Measurements from ENCODE around the gene L3MBTL3.
A peak's percentile ranks its signal among the peaks of the same experiment; 100 is the strongest.
"Not testable (repeated sequence)": the region's sequence is repeated elsewhere in the genome, so short reads cannot be mapped to it uniquely, and the experiment has no call there.

The L3MBTL3 gene

DNA sequence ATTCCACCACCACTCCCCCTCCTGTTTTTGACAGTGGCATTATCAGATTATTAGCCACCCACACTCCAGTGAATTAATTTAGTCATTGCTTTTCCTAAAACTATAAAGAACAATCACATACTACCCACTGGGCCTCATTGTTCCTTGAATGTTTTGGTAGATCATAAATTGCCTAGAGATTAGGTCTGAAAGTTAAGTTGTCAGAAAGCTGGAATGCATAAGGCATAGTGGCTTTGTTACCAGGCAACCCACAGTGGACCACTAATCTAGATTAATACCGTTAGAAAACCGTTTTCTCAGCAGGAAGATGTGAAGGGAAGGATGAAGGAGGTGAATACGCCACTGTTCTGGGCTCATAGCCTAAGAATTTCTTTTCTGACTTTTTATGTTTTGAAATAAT lies 128.7 kb downstream of the L3MBTL3 start:
- no peak for DNase-seq

DNA sequence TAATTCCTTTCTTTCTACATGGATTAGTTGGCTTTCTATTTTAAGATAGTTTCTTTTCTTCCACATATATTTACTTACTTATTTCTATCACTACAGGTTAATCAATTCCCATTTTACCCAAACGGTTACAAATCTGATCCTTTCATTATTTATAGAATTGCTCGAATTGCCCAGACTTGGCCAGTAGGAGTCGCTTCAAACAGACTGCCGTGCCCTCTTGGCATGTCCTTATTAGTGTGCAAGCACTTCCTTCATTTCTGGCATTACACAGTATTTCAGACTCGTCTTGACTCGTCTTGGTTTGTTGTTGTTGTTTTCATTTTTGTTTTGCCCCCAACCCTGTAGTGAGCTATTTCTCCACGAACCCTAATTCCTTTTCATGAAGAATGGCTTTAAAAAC lies 129.8 kb downstream of the L3MBTL3 start:
- DNase-seq = no peak

DNA sequence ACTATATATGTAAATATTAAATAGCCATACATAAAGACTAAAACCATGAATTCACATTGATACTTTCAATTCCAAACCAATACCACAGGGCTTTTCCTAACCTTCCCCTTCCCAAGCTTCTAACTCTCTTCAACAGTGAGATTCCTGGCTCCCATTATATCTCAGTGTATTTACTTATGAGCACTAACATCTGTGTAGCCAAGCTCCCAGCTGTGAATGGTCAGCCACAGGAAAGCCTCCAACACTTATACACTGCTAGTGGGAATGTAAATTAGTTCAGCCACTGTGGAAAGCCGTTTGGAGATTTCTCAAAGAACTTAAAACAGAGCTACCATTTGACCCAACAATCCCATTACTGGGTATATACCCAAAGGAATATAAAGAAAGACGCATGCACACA lies 130.6 kb downstream of the L3MBTL3 start:
- not testable (repeated sequence) for DNase-seq

DNA sequence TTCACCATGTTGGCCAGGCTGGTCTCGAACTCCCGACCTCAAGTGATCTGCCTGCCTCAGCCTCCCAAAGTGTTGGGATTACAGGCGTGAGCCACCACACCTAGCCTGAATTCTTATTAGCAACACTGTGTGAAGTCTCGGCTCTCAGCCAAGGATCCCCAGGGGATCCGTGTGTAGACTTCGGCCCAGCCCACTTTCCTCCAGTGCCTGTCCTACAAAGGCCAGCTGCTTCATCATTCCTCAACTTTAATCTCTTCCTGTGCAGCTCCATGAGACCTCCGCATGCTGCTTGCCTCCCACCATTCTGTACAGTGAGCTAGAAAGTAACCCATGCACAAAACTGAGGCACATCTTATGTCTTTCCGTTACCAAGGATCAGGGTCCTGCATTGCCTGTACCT lies 132.5 kb downstream of the L3MBTL3 start:
- no peak for DNase-seq

DNA sequence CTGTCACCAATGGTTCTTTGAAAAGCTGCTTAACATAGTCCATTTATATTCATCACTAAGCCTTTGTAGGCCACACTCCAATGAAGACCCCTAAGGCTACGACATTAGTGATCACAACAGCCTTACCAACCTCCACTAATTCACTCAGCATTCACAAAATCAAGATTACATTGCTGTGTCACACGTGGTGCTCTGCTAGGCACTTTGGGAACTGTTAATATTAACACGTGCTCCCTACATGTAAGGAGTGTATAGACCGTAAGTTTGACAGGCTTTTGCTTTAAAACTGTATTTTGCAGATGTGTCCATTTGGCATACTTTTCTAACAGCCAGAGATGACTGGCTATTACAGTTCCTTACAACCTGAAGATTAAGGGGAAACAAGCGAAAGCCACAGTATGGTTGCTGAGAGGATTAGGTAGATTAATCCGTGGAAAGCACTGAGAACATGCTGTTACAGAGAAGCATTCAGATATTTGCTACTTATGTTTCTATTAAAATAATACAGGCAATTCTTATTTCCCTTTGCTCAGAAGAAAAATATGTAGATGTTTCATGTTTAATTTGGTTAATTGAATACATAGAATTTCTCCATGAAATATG lies 134.6 kb downstream of the L3MBTL3 start:
- no peak for DNase-seq

DNA sequence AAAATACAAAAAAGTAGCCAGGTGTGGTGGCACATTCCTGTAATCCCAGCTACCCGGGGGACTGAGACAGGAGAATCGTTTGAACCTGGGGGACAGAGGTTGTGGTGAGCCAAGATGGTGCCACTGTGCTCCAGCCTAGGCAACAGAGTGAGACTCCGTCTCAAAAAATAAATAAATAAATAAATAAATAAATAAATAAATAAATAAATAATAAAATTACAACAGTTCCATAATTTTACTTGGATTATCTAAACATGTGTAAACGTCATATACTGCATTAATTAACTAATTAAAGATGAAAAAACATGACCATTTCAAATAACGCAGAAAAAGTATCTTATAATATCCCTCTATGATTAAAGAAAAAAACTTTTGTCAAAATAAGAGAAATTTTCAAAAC lies 138.5 kb downstream of the L3MBTL3 start:
- no peak for DNase-seq

DNA sequence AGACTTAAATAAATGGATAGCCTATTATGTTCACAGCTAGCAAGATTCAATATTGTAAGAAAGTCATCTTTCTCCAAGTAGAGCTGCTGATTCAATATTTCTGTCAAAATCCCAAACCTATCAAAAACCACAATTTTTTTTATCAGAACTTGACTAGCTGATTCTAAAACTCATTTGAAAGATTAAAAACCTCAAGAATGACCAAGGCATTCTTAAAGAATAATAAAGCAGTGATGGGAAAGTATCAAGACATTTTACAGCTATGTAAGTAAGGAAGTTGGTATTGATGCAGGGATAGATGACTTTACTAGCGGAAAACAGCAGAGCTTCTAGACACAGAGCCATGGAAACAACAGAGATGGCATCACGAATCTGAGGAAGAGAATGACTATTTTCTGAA lies 139.7 kb downstream of the L3MBTL3 start:
- DNase-seq = no peak

DNA sequence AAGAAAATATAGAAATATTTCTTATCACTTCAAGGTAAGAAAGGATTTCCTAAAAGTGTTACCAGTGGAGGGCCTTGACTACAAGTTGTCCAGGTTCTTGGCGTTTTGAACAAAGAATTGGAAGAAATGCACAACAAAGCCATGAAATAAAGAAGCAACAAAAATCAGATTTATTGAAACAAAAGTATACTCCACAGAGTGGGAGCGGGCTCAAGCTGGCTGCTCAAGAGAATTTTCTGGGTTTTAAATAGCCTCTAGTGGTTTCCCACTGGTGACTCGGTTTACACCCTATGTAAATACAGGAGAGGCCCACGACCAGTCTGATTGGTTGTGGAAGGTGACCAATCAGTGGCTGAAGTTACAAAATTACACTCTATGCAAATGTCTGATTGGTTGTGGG lies 140.2 kb downstream of the L3MBTL3 start:
- no peak for DNase-seq

DNA sequence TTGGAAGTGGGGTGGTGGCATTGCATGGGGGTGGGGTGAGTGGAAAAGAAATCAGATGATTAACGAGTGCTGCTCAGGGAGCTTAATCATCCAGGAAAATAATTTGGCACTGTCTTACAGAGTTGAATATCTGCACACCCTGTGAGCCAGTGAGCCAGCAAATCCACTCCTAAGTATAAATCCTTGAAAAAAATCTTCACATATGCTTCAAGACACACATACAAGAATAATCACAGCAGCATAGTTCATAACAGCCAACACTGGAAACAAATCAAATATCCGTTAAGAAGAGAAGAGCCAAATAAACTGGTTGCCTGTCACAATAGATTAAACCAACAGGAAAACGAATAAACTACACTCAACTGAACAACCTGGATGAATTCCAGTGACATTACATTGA lies 141.6 kb downstream of the L3MBTL3 start:
- no peak for DNase-seq

DNA sequence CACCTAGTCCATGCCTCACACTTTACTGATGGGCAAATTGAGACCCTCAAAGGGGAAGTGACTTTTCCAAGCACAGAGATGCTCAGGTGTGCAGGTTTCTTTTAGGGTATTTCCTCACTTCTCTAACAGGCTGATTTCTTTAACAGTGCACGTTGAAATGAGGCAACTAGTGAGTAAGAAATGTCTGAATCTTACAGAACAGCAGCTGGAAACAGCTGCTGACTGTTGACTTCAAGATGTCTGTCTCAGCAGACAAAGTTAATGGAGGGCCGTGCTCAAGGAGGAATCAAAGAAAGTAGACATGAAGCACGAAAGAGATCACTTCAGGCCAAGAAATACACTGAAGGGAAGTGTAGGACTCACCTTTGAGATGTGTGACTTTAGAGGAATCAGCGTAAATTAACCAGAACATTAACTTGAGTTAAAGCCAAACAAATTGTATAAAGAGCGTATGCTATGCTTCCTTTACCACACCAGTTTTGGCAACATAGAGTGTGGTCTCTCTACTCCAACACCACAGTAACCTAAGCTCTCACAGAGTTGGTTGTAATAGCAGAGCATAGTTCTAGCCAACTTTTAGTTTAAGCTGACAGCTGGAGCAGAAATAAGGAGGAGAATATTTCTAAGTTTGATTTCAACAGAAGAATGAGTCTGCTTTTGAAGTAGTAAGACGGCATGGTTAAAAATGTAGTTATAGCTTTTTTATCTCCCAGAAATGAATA lies 143.5 kb downstream of the L3MBTL3 start:
- DNase-seq = no peak

DNA sequence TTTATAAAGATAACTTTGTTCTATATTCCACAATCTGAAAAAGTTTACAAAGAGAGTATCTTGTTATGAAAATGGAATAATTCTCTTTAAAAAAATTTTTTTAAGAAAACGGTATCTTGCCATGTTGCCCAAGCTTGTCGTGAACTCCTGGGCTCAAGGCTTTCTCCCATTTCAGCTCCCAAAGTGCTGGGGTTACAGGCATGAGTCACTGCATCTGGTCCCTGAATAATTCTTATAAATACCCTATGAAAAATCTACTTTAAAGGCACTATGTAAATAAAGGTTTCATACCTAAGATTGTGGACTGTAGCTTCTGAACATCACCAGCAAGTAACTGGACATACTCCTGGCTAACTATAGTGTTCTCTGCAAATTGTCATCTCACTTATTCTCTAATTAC lies 144.0 kb downstream of the L3MBTL3 start:
- DNase-seq = no peak

DNA sequence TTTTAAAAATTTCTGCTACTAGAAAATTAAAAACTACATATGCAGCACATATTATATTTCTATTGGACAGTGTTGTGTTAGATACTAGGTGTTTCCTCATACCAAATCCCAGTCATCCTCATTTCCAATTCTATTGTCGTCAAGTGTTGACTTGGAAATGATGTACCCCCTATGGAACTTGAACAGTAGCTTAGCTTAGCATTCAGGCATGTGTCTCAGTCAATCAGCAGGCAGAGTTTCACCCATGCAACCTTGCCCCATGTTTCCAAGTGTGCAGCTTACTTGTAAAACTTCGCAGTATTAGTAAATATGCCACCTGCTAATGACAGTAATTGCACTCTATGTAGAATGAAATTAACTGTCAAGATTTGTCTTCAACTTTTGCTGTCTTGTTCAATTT lies 144.9 kb downstream of the L3MBTL3 start:
- DNase-seq = no peak

DNA sequence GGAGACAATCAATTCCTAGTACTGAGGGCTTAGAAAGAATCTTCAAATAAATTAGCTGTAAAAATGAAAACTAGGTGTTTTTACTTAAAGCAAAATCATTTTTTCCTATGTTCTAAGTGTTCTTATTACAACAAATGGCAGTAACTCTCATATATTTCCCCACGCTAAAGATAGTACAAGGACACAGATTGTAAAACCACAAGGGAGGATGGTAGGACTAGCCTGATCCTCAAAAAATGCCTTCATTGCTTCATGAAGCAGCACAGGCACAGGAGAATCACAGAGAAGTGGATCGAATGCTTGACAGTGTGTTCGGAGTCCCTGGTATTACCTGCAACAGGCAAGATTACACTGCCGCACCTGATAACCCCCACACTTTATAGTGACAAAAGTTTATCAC lies 145.9 kb downstream of the L3MBTL3 start:
- DNase-seq = no peak

DNA sequence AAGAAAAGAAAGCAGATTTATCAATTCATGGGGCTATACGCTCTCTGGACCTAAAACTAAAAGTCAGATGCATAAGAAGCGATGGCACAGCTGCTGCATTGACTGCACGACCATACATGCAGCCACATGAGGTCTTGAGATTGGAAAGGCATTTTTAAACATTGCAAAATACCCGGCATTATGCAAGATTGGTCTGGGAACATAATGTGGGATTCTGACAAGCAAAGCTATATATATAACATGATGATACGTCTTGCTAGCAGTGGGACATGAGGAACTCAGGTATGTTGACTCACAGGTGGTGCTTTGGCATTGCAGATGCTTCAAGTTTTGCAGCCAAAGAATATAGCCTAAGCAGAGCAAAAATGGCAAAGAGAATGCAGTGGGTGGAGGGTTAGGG lies 149.3 kb downstream of the L3MBTL3 start:
- no peak for DNase-seq

DNA sequence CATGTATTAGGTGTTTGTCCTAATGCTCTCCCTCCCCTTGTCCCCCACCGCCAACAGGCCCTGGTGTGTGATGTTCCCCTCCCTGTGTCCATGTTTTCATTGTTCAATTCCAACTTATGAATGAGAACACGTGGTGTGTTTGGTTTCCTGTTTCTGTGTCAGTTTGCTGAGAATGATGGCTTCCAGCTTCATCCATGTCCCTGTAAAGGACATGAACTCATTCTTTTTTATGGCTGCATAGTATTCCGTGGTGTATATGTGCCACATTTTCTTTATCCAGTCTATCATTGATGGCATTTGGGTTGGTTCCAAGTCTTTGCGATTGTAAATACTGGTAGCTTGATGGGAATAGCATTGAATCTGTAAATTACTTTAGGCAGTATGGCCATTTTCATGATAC lies 151.8 kb downstream of the L3MBTL3 start:
- not testable (repeated sequence) for DNase-seq

DNA sequence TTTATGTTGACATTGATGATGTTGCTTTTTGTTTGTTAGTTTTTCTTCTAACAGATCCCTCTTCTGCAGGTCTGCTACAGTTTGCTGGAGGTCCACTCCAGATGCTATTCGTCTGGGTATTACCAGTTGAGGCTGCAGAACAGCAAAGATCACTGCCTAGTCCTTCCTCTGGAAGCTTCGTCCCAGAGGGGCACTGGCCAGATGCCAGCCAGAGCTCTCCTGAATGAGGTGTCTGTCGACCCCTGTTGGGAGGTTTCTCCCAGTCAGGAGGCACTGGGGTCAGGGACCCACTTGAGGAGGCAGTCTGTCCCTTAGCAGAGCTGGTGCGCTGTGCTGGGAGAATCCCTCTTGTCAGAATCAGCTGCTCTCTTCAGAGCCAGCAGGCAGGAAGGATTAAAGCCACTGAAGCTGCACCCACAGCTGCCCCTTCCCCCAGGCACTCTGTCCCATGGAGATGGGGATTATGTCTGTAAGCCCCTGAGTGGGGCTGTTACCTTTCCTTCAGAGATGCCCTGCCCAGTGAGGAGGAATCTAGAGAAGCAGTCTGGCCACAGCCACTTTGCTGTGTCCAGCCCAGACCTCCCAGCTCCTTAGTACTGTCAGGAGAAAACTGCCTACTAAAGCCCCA lies 155.1 kb downstream of the L3MBTL3 start:
- not testable (repeated sequence) for DNase-seq

DNA sequence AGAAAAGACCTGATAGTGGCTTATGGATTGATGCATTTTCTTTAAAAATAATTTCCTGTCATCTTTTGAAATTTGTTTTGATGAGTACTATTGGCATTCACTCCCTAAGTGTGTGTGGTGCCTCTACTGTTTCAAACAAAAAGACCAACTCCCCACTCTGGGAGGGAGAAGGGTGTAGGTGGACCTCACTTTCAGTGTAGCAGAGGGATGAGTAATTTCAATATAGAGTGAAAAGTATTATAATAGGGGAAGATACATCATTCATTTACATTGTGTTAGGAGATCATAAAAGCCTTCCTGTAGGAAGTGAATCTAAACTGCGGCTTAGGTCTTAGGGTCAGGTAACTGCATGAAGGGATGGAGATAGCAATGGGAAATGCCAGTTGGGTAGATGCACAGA lies 158.0 kb downstream of the L3MBTL3 start:
- no peak for DNase-seq

DNA sequence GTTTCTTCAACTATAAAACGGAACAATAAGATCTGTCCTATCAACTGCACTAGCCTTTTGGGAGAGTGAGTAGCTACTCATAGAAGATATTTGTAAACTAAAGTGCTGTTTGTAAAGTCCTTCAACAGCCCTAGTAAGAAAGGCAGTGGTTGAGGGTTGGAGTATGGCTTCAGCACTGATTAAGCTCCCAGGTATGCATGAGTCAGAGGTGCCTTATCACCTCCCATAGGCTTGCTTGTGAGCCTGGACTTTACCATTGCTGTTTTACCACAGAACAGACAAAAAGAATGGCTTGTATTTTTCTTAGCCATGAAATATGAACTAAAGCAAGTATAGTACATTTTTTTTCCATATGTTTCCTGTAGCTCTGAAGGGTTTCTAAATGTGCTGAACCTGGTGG lies 160.3 kb downstream of the L3MBTL3 start:
- no peak for DNase-seq

DNA sequence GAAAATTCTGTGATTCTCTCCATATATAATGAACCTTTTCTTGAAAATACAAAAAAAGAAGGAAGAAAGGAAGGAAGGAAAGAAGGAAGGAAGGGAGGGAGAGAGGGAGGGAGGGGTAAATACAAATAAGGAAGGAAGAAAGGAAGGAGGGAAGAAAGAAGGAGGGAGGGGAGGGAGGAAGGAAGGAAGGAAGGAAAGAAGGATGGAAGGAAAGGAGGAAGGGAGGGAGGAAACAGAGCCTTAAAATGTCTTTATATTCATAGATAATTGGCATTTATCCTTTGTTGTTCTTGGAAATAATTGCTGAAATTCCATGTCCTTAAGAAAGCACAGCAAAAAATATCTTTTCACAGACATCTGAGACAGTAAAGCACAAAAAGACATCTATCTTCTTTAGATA lies 164.1 kb downstream of the L3MBTL3 start:
- no peak for DNase-seq

DNA sequence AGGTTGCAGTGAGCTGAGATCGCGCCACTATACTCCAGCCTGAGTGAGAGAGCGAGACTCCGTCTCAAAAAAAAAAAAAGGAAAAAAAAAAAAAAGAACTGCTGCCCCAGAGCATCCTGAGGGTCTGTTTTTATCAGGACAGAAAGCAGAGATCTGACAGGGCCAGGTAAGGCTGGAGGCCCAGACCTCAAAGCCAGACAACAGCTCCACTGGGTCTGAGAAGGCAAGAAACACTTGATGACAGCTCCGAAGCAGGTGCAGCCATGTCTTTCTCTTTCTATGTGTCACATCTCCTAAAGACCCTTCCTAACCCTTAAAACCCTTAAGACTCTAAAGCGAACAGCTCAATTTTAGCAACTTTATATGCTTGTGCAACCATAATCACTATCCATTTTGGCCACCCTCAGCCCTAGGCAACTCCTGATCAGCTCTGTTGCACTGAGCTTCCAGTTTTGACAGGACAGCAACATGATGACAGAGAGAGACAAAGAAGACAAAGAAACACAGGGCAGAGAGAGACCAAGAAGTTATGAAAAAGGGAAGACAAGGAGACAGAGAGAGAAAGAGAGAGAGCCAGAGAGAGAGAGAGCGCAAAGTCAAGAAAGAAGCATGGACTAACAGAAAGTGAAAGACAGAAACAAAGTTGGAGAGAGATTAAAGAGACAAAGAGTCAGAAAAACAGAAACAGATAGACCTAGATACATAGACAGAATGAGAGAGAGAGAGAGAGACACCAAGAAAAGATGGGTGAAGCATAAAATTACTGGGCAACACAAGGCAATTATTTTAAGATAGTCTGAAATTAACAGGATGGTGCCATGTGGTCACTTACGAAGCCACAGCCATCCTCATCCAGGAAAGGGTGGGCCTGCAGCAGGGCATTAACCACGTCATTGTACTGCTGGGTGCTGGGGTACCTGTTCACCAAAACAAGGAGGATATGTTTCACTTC lies 165.2 kb downstream of the L3MBTL3 start:
- DNase-seq = peak in 1 of 2 experiments; percentile 14

DNA sequence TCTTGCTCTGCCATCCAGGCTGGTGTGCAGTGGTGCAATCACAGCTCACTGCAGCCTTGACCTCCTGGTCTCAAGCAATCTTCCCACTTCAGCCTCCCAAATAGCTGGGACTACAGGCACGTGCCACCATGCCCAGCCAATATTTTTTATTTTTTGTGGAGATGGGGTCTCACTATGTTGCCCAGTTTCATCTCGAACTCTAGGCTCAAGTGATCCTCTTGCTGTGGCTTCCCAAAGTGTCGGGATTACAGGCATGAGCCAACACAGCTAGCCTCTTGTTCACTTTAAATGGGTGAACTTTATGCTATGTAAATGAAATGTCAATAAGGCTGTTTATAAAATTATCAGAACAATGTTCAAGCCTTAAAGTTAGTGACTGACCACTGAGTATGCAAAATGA lies 167.3 kb downstream of the L3MBTL3 start:
- no peak for DNase-seq

DNA sequence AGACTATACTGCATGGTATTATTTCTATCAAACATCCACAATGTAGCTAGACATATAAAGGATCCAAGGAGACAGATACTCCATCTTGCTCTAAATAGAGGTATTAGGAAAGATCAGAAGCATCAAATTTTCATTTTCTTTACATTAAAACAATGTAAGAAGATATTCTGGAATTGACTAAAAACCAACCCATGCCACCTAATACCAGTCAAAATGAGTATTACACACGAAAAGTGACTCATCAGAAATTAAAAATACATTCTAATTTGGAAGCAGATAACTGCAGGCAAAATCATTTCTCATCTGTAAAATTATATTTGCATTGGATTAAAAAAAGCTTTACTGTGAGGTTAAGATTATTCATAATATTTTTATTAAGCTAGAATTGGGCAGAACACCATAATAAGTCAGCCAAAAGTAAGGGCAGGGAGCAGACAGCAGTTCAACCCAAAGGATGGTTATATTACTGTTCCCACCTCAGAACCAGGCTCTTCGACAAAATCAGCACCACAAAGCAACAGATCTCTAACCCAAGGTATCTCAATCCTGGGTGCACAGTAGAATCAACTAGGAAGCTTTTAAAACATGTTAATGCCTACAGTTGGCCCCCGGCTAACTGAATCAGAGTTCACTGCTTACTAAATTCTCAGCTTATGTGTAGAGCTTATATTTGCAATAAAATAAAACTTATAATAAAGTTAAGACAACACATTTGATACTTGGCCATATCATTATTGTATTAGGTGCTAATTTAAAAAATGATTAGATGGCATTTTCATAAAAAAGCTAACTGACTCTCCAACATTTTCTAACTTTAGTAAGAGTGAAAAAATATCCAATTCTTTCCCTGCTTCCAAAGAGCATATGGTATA lies 169.2 kb downstream of the L3MBTL3 start:
- no peak for DNase-seq

Data from activated CD4-positive, alpha-beta T cell treated with anti-CD3 and anti-CD28 coated beads, Interleukin-2, amount 50 U/mL, for 48 hours (primary cell).